HEK293T (cell line): ENCODE measurements around the gene WBP1.

Experiments
- ARNT ChIP-seq: fragments of 450-650 bp; IDR thresholded peaks from 2 replicates; pipeline ENCODE4 v1.6.1; 2017; ENCODE audit warnings: mild to moderate bottlenecking
- FOXM1 ChIP-seq: fragments of 450-650 bp; IDR thresholded peaks from 2 replicates; pipeline ENCODE4 v1.6.1; 2017; ENCODE audit warnings: mild to moderate bottlenecking, borderline replicate concordance
- SP1 ChIP-seq: fragments of 450-650 bp; IDR thresholded peaks from 2 replicates; pipeline ENCODE4 v1.6.1; 2017
- SUZ12 ChIP-seq: fragments of 450-650 bp; IDR thresholded peaks from 2 replicates; pipeline ENCODE4 v1.6.1; 2016; ENCODE audit warnings: mild to moderate bottlenecking
- TARDBP ChIP-seq: fragments of 450-650 bp; IDR thresholded peaks from 2 replicates; pipeline ENCODE4 v1.6.1; 2016
- TF ChIP-seq, protein P1 (sequence below): fragments of 450-650 bp; IDR thresholded peaks from 2 replicates; pipeline ENCODE4 v1.6.1; 2016

DNA sequence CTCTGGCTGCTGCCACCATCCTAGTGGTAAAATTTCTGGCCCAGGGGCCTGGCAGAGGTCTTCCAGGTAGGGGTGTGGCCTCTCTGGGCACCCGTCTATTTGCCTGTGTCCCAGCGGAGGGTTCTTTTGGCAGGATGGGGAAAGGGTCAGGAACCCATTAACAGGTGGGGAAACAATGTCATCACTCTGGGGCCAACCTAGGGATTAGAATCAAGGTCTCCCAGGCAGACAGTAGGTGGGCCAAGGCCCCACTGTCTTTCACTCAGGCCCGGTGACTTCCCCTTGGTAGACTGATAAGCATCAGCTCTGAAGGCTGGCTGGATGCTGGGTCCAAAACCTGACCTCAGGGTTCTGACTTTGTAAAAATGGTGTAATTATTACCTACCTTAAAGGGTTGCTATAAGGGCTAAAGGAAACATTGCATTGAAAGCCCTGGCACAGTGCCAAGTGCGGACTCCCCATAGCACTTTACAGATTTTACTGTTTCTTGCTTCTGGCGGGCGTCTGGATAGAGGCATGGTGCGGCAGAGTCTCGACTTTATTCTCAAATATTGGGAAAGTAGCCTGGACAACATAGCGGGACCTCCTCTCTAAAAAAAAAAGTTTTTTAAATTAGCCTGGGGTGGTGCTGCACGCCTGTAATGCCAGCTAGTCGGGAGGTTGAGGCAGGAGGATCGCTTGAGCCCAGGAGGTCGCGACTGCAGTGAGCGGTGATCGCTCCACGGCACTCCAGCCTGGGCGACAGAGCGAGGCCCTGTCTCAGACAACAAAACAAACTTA is 38.9 kb downstream of the WBP1 start:
- no peak for TF ChIP-seq ARNT
- TF ChIP-seq, protein P1, sequence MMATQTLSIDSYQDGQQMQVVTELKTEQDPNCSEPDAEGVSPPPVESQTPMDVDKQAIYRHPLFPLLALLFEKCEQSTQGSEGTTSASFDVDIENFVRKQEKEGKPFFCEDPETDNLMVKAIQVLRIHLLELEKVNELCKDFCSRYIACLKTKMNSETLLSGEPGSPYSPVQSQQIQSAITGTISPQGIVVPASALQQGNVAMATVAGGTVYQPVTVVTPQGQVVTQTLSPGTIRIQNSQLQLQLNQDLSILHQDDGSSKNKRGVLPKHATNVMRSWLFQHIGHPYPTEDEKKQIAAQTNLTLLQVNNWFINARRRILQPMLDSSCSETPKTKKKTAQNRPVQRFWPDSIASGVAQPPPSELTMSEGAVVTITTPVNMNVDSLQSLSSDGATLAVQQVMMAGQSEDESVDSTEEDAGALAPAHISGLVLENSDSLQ = no peak
- TF ChIP-seq SUZ12 = no peak
- no peak for TF ChIP-seq TARDBP
- no peak for TF ChIP-seq FOXM1
- no peak for TF ChIP-seq SP1
